Endothelial cell of umbilical vein (primary cell): ENCODE results near the gene CCNK. TPM values are rescaled to one million over a fixed set of nuclear protein-coding genes. Genes with fewer than 3 reads are reported as not detected.

ENCODE experiments used
- BruUV-seq: library from RNA; stranded (reverse); fragments of 400-500 nt; replicated peaks from 2 replicates; lab custom pipeline; 2021; lab: Mats Ljungman, UMichigan
- CTCF ChIA-PET: fragments of 300-600, 350-600 bp; sonication (Branson Sonifier 250); formaldehyde crosslinking; loops from one replicate; lab custom pipeline; 2021; ENCODE audit warnings: antibody characterized with exemption, inconsistent platforms; lab: Charles Lee
- POLR2A ChIA-PET: fragments of 300-600, 350-600 bp; sonication (Branson Sonifier 250); formaldehyde crosslinking; loops from one replicate; lab custom pipeline; 2021; ENCODE audit warnings: antibody characterized with exemption, inconsistent platforms; lab: Charles Lee
- DNase-seq: peaks from one replicate; pipeline ENCODE4 v3.0.0-alpha.2; 2011; ENCODE audit warnings: low read depth, low spot score
- FAIRE-seq: peaks from 2 replicates; lab custom pipeline; 2011; peaks lifted over from hg19 to GRCh38; lab: Jason Lieb, UNC
- H2AFZ ChIP-seq: 2 replicates; pipeline ENCODE4 v1.6.0; 2012; ENCODE audit warnings: low read depth, low read length, control low read depth, inconsistent platforms
- H3K27ac ChIP-seq: 2 replicates; pipeline ENCODE4 v1.5.1; 2011; ENCODE audit warnings: low read depth, mild to moderate bottlenecking, control low read depth, low read length, moderate library complexity; ENCODE audit not compliant: insufficient read depth
- H3K27me3 ChIP-seq, 2 experiments: 2 replicates each; pipeline versions ENCODE4 v1.6.0 to v1.6.1; 2011; ENCODE audit warnings: low read length in 2 of 2, mixed read lengths in 1 of 2; ENCODE audit not compliant: control insufficient read depth in 2 of 2, insufficient read depth in 2 of 2
- H3K36me3 ChIP-seq, 2 experiments: 2 replicates in 1 of 2; 3 replicates in 1 of 2; pipeline ENCODE4 v1.5.1; 2011; ENCODE audit warnings: low read length in 2 of 2, mild to moderate bottlenecking in 1 of 2, moderate library complexity in 1 of 2; ENCODE audit not compliant: control insufficient read depth in 2 of 2, insufficient read depth in 2 of 2; ENCODE audit errors: extremely low read depth in 1 of 2
- H3K4me1 ChIP-seq: 3 replicates; pipeline ENCODE4 v1.5.1; 2011; ENCODE audit warnings: mild to moderate bottlenecking, low read length; ENCODE audit not compliant: control insufficient read depth, insufficient read depth; ENCODE audit errors: extremely low read depth
- H3K4me2 ChIP-seq: 2 replicates; pipeline ENCODE4 v1.6.1; 2011; ENCODE audit warnings: low read length, control low read depth, mixed read lengths; ENCODE audit not compliant: insufficient read depth
- H3K4me3 ChIP-seq, 3 experiments: fragments of 200-600 bp in 1 of 3; sonication (generic), shearing (Covaris generic) in 1 of 3; replicated peaks in 1 of 3; 2 replicates each; pipeline ENCODE4 v1.5.1; 2011 to 2016; ENCODE audit warnings: control low read depth in 3 of 3, low read length in 3 of 3, mild to moderate bottlenecking in 2 of 3, inconsistent platforms in 1 of 3, low read depth in 1 of 3, moderate library complexity in 1 of 3; ENCODE audit not compliant: insufficient read depth in 1 of 3
- H3K79me2 ChIP-seq: 2 replicates; pipeline ENCODE4 v1.6.0; 2012; ENCODE audit warnings: low read length, inconsistent platforms; ENCODE audit not compliant: control insufficient read depth, insufficient read depth
- H3K9ac ChIP-seq: replicated peaks from 2 replicates; pipeline ENCODE3; 2011; ENCODE audit warnings: low read length, control low read depth; ENCODE audit not compliant: insufficient read depth; ENCODE audit errors: extremely low read depth
- H3K9me1 ChIP-seq: replicated peaks from 3 replicates; pipeline ENCODE4 v1.6.0; 2011; ENCODE audit warnings: mild to moderate bottlenecking, low read length; ENCODE audit not compliant: control insufficient read depth, insufficient read depth; ENCODE audit errors: extremely low read depth
- H3K9me3 ChIP-seq: replicated peaks from 2 replicates; pipeline ENCODE4 v1.5.1; 2012; ENCODE audit warnings: low read length, inconsistent platforms; ENCODE audit not compliant: control insufficient read depth, insufficient read depth
- H4K20me1 ChIP-seq: replicated peaks from 2 replicates; pipeline ENCODE3; 2011; ENCODE audit warnings: mild to moderate bottlenecking, low read length; ENCODE audit not compliant: control insufficient read depth, insufficient read depth; ENCODE audit errors: extremely low read depth
- EZH2 ChIP-seq: IDR thresholded peaks from 2 replicates; pipeline ENCODE4 v1.6.1; 2012; ENCODE audit warnings: borderline replicate concordance, low read depth, mild to moderate bottlenecking, moderate library complexity, low read length, inconsistent platforms; ENCODE audit not compliant: severe bottlenecking
- FOS ChIP-seq: IDR thresholded peaks from 2 replicates; pipeline ENCODE4 v1.6.1; 2011; ENCODE audit warnings: mild to moderate bottlenecking, low read length, moderate library complexity, borderline replicate concordance; ENCODE audit not compliant: insufficient read depth
- GATA2 ChIP-seq: IDR thresholded peaks from 2 replicates; pipeline ENCODE4 v1.7.0; 2011; ENCODE audit warnings: low read depth, mild to moderate bottlenecking, moderate library complexity, mixed read lengths, low read length; ENCODE audit not compliant: insufficient read length, insufficient read depth
- JUN ChIP-seq: IDR thresholded peaks from 2 replicates; pipeline ENCODE4 v1.6.1; 2011; ENCODE audit warnings: borderline replicate concordance, low read depth; ENCODE audit not compliant: insufficient read length, insufficient read depth
- MYC ChIP-seq: IDR thresholded peaks from one replicate; pipeline ENCODE4 v1.6.1; 2011; ENCODE audit warnings: mild to moderate bottlenecking, low read depth, low read length
- POLR2A ChIP-seq: IDR thresholded peaks from 2 replicates; pipeline ENCODE4 v1.6.1; 2012; ENCODE audit warnings: low read depth, mild to moderate bottlenecking, control low read depth, low read length
- POLR2AphosphoS5 ChIP-seq: IDR thresholded peaks from 2 replicates; pipeline ENCODE4 v1.6.1; 2012; ENCODE audit warnings: low read depth, mild to moderate bottlenecking, control low read depth, low read length, moderate library complexity; ENCODE audit not compliant: insufficient read depth
- dilution Hi-C: fragments of 300-500 bp; cut with MboI; formaldehyde crosslinking; loops from one replicate; pipeline ENCODE4 v1.15.0; 2019; ENCODE audit warnings: low sequenced_read_pairs; ENCODE audit not compliant: extremely low pct_ligation_motif_present
- intact Hi-C: fragments of 100-400 bp; cut with micrococcal nuclease; formaldehyde crosslinking; loops from one replicate; pipeline ENCODE4 v1.10.0; 2022
- polyA plus RNA-seq, 4 experiments: library from polyadenylated mRNA; depleted of rRNA in 3 of 4; stranded (reverse) in 3 of 4; unstranded in 1 of 4; fragments of >200 nt; gene quantifications; 2 replicates each; pipeline versions ENCODE4 v1.2.1 to v1.2.3, GENCODE V29; 2011 to 2012; ENCODE audit warnings: missing spikeins in 1 of 4
- total RNA-seq: library from RNA; stranded (reverse); gene quantifications from 2 replicates; pipeline ENCODE4 v1.2.3, GENCODE V29; 2021
- TF ChIP-seq, protein P1 (sequence below): IDR thresholded peaks from 2 replicates; pipeline ENCODE4 v1.6.1; 2011; ENCODE audit not compliant: insufficient read depth, insufficient read length
- TF ChIP-seq, protein P2 (sequence below), 2 donors: IDR thresholded peaks; 1 replicate in 1 of 2; 2 replicates in 1 of 2; pipeline ENCODE4 v1.5.1; 2011; ENCODE audit warnings: low read length in 2 of 2, mild to moderate bottlenecking in 2 of 2, moderate library complexity in 2 of 2, control low read depth in 1 of 2, inconsistent platforms in 1 of 2, low read depth in 1 of 2; ENCODE audit not compliant: insufficient read depth in 1 of 2; ENCODE audit errors: extremely low read depth in 1 of 2

Gene CCNK
- total and polyA plus RNA-seq, 2 donors (not counting 3 experiments of a cell fraction or from before 2014, with no cell fraction given) = 11.9 to 59.3 TPM

DNA sequence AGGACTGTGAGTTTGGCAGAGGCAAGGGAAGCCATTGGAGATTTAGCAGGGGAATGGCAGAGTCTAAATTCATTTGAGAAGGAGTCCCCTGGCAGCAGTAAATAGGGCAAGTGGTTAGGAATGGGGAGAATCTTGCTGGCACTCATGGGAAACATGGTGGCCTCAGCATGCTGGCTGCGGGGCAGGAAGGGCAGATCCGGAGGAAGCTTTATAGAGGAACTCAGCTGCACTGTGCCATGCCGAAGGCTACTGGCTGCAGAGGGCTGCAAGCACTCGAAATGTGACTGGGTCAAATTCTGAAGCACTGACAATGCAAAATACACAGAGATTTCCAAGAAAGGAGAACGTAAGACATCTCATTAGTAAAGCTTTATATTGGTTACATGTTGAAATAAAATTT lies 23.9 kb downstream of the CCNK start:
- POLR2A ChIA-PET = no interaction called here
- Histone ChIP-seq H3K36me3 (peaks cover 30 to 36% of the 10 kb centered on the region in 2 experiments), H3K9me1 (no peaks in the 10 kb centered on the region), H3K27ac (no peak overlapping the region), H4K20me1 (no peaks in the 10 kb centered on the region), H3K79me2 (no peaks in the 10 kb centered on the region), H3K4me3 (no peak overlapping the region), H2AFZ (no peak overlapping the region), H3K27me3 (no peaks in the 10 kb centered on the region), H3K9me3 (no peaks in the 10 kb centered on the region), H3K4me1 (peaks cover 22% of the 10 kb centered on the region), H3K4me2 (no peak overlapping the region), H3K9ac (no peak overlapping the region)
- intact Hi-C loops (no loop called here), dilution Hi-C loops (no loop called here)
- BruUV-seq = no TSS peak
- CTCF ChIA-PET = interaction anchor here (1.6 kb wide), 1 partner anchor 116 kb away, joined by 4 read pairs; no protein-coding TSS in a partner anchor
- FAIRE-seq = peak; percentile 60
- TF ChIP-seq, protein P1, sequence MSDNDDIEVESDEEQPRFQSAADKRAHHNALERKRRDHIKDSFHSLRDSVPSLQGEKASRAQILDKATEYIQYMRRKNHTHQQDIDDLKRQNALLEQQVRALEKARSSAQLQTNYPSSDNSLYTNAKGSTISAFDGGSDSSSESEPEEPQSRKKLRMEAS = no peak
- TF ChIP-seq, protein P2, sequence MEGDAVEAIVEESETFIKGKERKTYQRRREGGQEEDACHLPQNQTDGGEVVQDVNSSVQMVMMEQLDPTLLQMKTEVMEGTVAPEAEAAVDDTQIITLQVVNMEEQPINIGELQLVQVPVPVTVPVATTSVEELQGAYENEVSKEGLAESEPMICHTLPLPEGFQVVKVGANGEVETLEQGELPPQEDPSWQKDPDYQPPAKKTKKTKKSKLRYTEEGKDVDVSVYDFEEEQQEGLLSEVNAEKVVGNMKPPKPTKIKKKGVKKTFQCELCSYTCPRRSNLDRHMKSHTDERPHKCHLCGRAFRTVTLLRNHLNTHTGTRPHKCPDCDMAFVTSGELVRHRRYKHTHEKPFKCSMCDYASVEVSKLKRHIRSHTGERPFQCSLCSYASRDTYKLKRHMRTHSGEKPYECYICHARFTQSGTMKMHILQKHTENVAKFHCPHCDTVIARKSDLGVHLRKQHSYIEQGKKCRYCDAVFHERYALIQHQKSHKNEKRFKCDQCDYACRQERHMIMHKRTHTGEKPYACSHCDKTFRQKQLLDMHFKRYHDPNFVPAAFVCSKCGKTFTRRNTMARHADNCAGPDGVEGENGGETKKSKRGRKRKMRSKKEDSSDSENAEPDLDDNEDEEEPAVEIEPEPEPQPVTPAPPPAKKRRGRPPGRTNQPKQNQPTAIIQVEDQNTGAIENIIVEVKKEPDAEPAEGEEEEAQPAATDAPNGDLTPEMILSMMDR (IDR thresholded peaks at IDR 0.05; ENCODE audit: extremely low read depth in 1 of 2, insufficient read depth in 1 of 2, low read depth in 1 of 2, low read length in 2 of 2) = no peak
- TF ChIP-seq GATA2 (no peak), MYC (no peak), EZH2 (no peak), FOS (no peak), POLR2AphosphoS5 (no peak), POLR2A (no peak), JUN (no peak)
- peak; percentile 28 for DNase-seq
